SK-N-SH (cell line): ENCODE data around the gene SLC1A3. TPM values are rescaled to one million over a fixed set of nuclear protein-coding genes. Genes with fewer than 3 reads are reported as not detected.

Experiments
- CTCF ChIA-PET: fragments of 300-600, 350-600 bp; formaldehyde crosslinking; extraction: SDS; loops from one replicate; lab custom pipeline; 2021; lab: Yijun Ruan, JAX
- POLR2A ChIA-PET: fragments of 350-600 bp; sonication (Branson Sonifier 250); formaldehyde crosslinking; extraction: SDS; loops from one replicate; lab custom pipeline; 2020; ENCODE audit warnings: antibody characterized with exemption, inconsistent platforms; lab: Yijun Ruan, JAX
- DNase-seq: peaks from one replicate; pipeline ENCODE4 v3.0.0; 2012
- H2AFZ ChIP-seq: fragments of 200-600 bp; sonication (generic); 2 replicates; pipeline ENCODE4 v1.8.1; 2016; ENCODE audit warnings: antibody characterized with exemption, mild to moderate bottlenecking, low read depth
- H3F3A ChIP-seq: fragments of 200-600 bp; sonication (generic); replicated peaks from 2 replicates; pipeline ENCODE3; 2016; ENCODE audit warnings: antibody characterized with exemption, mild to moderate bottlenecking; ENCODE audit not compliant: insufficient read depth
- H3K27ac ChIP-seq, 2 experiments: fragments of 200-500 bp in 1 of 2; fragments of 200-600 bp in 1 of 2; sonication (Bioruptor generic) in 1 of 2; sonication (generic), shearing (Covaris generic) in 1 of 2; 2 replicates each; pipeline versions ENCODE4 v1.5.1 to v1.6.1; 2014 to 2016; ENCODE audit warnings: low read depth in 2 of 2, inconsistent platforms in 1 of 2, low read length in 1 of 2, mild to moderate bottlenecking in 1 of 2, mixed read lengths in 1 of 2
- H3K27me3 ChIP-seq: fragments of 200-600 bp; sonication (generic), shearing (Covaris generic); 2 replicates; pipeline ENCODE4 v1.6.1; 2016; ENCODE audit warnings: mixed run types; ENCODE audit not compliant: insufficient read depth
- H3K36me3 ChIP-seq, 2 experiments: fragments of 200-500 bp in 1 of 2; fragments of 200-600 bp in 1 of 2; sonication (Bioruptor generic) in 1 of 2; sonication (generic) in 1 of 2; replicated peaks in 1 of 2; 2 replicates each; pipeline versions ENCODE3 to v1.5.1; 2014 to 2016; ENCODE audit warnings: low read length in 1 of 2, mild to moderate bottlenecking in 1 of 2; ENCODE audit not compliant: insufficient read depth in 2 of 2, control insufficient read depth in 1 of 2
- H3K4me1 ChIP-seq, 2 experiments: fragments of 200-500 bp in 1 of 2; fragments of 200-600 bp in 1 of 2; sonication (Bioruptor generic) in 1 of 2; sonication (generic), shearing (Covaris generic) in 1 of 2; 2 replicates each; pipeline versions ENCODE4 v1.5.1 to v1.6.1; 2014 to 2016; ENCODE audit warnings: low read depth in 1 of 2, low read length in 1 of 2, mixed run types in 1 of 2; ENCODE audit not compliant: insufficient read depth in 2 of 2, control insufficient read depth in 1 of 2
- H3K4me2 ChIP-seq: fragments of 200-600 bp; sonication (generic), shearing (Covaris generic); 2 replicates; pipeline ENCODE4 v1.6.1; 2017; ENCODE audit warnings: mixed run types
- H3K4me3 ChIP-seq, 2 experiments: fragments of 200-500 bp in 1 of 2; fragments of 200-600 bp in 1 of 2; sonication (Bioruptor generic) in 1 of 2; sonication (generic), shearing (Covaris generic) in 1 of 2; 2 replicates each; pipeline versions ENCODE4 v1.5.1 to v1.8.1; 2014 to 2016; ENCODE audit warnings: low read depth in 2 of 2, inconsistent platforms in 1 of 2, low read length in 1 of 2, mild to moderate bottlenecking in 1 of 2, mixed read lengths in 1 of 2, moderate library complexity in 1 of 2
- H3K79me2 ChIP-seq: fragments of 200-600 bp; sonication (generic); 2 replicates; pipeline ENCODE4 v1.8.1; 2017; ENCODE audit warnings: mild to moderate bottlenecking; ENCODE audit not compliant: insufficient read depth
- H3K9ac ChIP-seq: fragments of 200-600 bp; sonication (generic); 2 replicates; pipeline ENCODE4 v1.6.1; 2017; ENCODE audit warnings: mixed run types
- H3K9me2 ChIP-seq: fragments of 200-600 bp; sonication (generic); 2 replicates; pipeline ENCODE4 v1.6.1; 2017; ENCODE audit warnings: mixed run types
- H3K9me3 ChIP-seq: fragments of 200-600 bp; sonication (generic); 2 replicates; pipeline ENCODE4 v1.6.1; 2017; ENCODE audit warnings: mixed run types, mild to moderate bottlenecking, moderate library complexity
- H4K20me1 ChIP-seq: fragments of 200-600 bp; sonication (generic); 2 replicates; pipeline ENCODE4 v1.6.1; 2017; ENCODE audit warnings: mild to moderate bottlenecking, mixed run types; ENCODE audit not compliant: insufficient read depth
- CHD2 ChIP-seq: fragments of 150-350 bp; IDR thresholded peaks from 2 replicates; pipeline ENCODE4 v1.6.1; 2018; ENCODE audit warnings: low read length; ENCODE audit not compliant: partially characterized antibody
- ELF1 ChIP-seq: IDR thresholded peaks from 2 replicates; pipeline ENCODE4 v1.4.0; 2012
- EP300 ChIP-seq, 2 experiments: IDR thresholded peaks; 2 replicates each; pipeline versions ENCODE4 v1.4.0 to v1.6.1; 2012; ENCODE audit warnings: borderline replicate concordance in 1 of 2, low read depth in 1 of 2, low read length in 1 of 2
- FOXJ3 ChIP-seq: sonication (generic); formaldehyde crosslinking; IDR thresholded peaks from 2 replicates; pipeline ENCODE4 v1.5.1; 2020; ENCODE audit warnings: mild to moderate bottlenecking, missing genetic modification reagents
- FOXM1 ChIP-seq: IDR thresholded peaks from 2 replicates; pipeline ENCODE4 v1.4.0; 2012; ENCODE audit warnings: low read depth, mild to moderate bottlenecking
- JUND ChIP-seq: IDR thresholded peaks from 2 replicates; pipeline ENCODE4 v1.4.0; 2012
- MAX ChIP-seq: IDR thresholded peaks from 2 replicates; pipeline ENCODE4 v1.4.0; 2012; ENCODE audit warnings: low read depth
- MEF2A ChIP-seq: IDR thresholded peaks from 2 replicates; pipeline ENCODE4 v1.4.0; 2012; ENCODE audit warnings: low read depth, borderline replicate concordance
- NRF1 ChIP-seq: IDR thresholded peaks from 2 replicates; pipeline ENCODE4 v1.6.1; 2012; ENCODE audit warnings: low read depth, mild to moderate bottlenecking, low read length
- POLR2AphosphoS5 ChIP-seq: IDR thresholded peaks from 2 replicates; pipeline ENCODE4 v1.6.1; 2012; ENCODE audit warnings: low read depth, low read length
- RAD21 ChIP-seq: IDR thresholded peaks from 2 replicates; pipeline ENCODE4 v1.6.1; 2012; ENCODE audit warnings: mild to moderate bottlenecking, low read length
- RCOR1 ChIP-seq: fragments of 150-350 bp; IDR thresholded peaks from 2 replicates; pipeline ENCODE4 v1.6.1; 2017; ENCODE audit warnings: antibody characterized with exemption, low read length
- RFX5 ChIP-seq: IDR thresholded peaks from 2 replicates; pipeline ENCODE4 v1.6.1; 2012; ENCODE audit warnings: mild to moderate bottlenecking, improper control_type of control experiment, low read length
- RXRA ChIP-seq: IDR thresholded peaks from 2 replicates; pipeline ENCODE4 v1.4.0; 2012; ENCODE audit warnings: low read depth, mild to moderate bottlenecking, borderline replicate concordance
- SIN3A ChIP-seq: IDR thresholded peaks from 2 replicates; pipeline ENCODE4 v1.6.1; 2012; ENCODE audit warnings: low read depth, mild to moderate bottlenecking, low read length, moderate library complexity, borderline replicate concordance
- SMC3 ChIP-seq: IDR thresholded peaks from 2 replicates; pipeline ENCODE4 v1.6.1; 2012; ENCODE audit warnings: low read depth, low read length, improper control_type of control experiment
- TEAD4 ChIP-seq: IDR thresholded peaks from 2 replicates; pipeline ENCODE4 v1.4.0; 2012; ENCODE audit warnings: mild to moderate bottlenecking, borderline replicate concordance; ENCODE audit not compliant: insufficient read depth
- YY1 ChIP-seq: IDR thresholded peaks from 2 replicates; pipeline ENCODE4 v1.4.0; 2012; ENCODE audit warnings: low read depth, mild to moderate bottlenecking
- WGBS: methylation state at CpG from one replicate; pipeline ENCODE4 v1.1.6; 2017; ENCODE audit warnings: low lambda C conversion rate; 5-methylcytosine and 5-hydroxymethylcytosine counted together
- polyA plus RNA-seq, 3 experiments: library from polyadenylated mRNA; depleted of rRNA; stranded (reverse); fragments of >200 nt; gene quantifications; 2 replicates each; pipeline ENCODE4 v1.2.3, GENCODE V29; 2012

The SLC1A3 gene
- polyA plus RNA-seq, 1 of the 3 experiments (the other 2 are of a cell fraction) = not detected

- TF ChIP-seq JUND = no peak
- no peak for TF ChIP-seq TEAD4
- TF ChIP-seq FOXJ3 (CRISPR knock-in tag) = peak; percentile 56; the same call in 1 of the 2 replicates
- TF ChIP-seq CHD2 = peak; percentile 78
- no peak for TF ChIP-seq ELF1
- TF ChIP-seq SIN3A = no peak
- no peak for TF ChIP-seq NRF1
- TF ChIP-seq MEF2A = no peak
- no peak for TF ChIP-seq YY1
- no peak; the same call in 1 of the 2 replicates for TF ChIP-seq RAD21
- no peak for TF ChIP-seq SMC3
- peak in 1 of 2 experiments; percentile 88; a peak in 2 of 4 replicates for TF ChIP-seq EP300 (IDR thresholded peaks at IDR 0.05; ENCODE audit: borderline replicate concordance in 1 of 2, low read depth in 1 of 2, low read length in 1 of 2)
- no peak for TF ChIP-seq RXRA
Observed at GRCh38 chr5:36683821-36684434, 77.5 kb downstream of the SLC1A3 start (continued).

- peaks cover 23% of the 10 kb centered on the region for H3K27me3 ChIP-seq
- no peak for TF ChIP-seq MAX
- TF ChIP-seq RCOR1 = no peak
- no peak for TF ChIP-seq NRF1
- no peak for TF ChIP-seq RFX5
- no peak for TF ChIP-seq FOXM1
- no peak for TF ChIP-seq POLR2AphosphoS5
- TF ChIP-seq, all 33 proteins: peak for 0
- peaks cover 0 to 18% of the 10 kb centered on the region in 2 experiments; a peak in 2 of 4 replicates for H3K4me1 ChIP-seq
- no peak overlapping the region for H3K9ac ChIP-seq
- H3K9me2 ChIP-seq = no peaks in the 10 kb centered on the region
- no peaks in the 10 kb centered on the region for H4K20me1 ChIP-seq
- ChIA-PET POLR2A (no interaction called here), CTCF (interaction anchor here (7.2 kb wide), 1 partner anchor 11 kb away, joined by 43 read pairs; no protein-coding TSS in a partner anchor)
- H3F3A ChIP-seq = no peaks in the 10 kb centered on the region
- WGBS = 60% methylated on average over 13 of the region's 13 CpGs
- no peak for DNase-seq
- no peaks in the 10 kb centered on the region for H3K79me2 ChIP-seq
- H3K9me3 ChIP-seq = no peaks in the 10 kb centered on the region
- H3K36me3 ChIP-seq = no peaks in the 10 kb centered on the region
- H3K27ac ChIP-seq = no peak overlapping the region
- H2AFZ ChIP-seq = no peak overlapping the region
- no peak overlapping the region for H3K4me2 ChIP-seq
- no peak overlapping the region for H3K4me3 ChIP-seq
Observed at GRCh38 chr5:36685631-36686288, 79.4 kb downstream of the SLC1A3 start.
